OCI-LY1 (cell line): ENCODE measurements around the gene SRRD.

Experiments
- H2AFZ ChIP-seq: fragments of 200-600 bp; sonication (generic), shearing (Covaris generic); 2 replicates; pipeline ENCODE4 v1.6.0; 2014; ENCODE audit warnings: antibody characterized with exemption, mild to moderate bottlenecking, low read length
- H3F3A ChIP-seq: fragments of 200-600 bp; sonication (generic), shearing (Covaris generic); 2 replicates; pipeline ENCODE4 v1.6.0; 2014; ENCODE audit warnings: mild to moderate bottlenecking, antibody characterized with exemption, low read length, moderate library complexity; ENCODE audit not compliant: insufficient read depth
- H3K27ac ChIP-seq: fragments of 200-600 bp; sonication (generic); 2 replicates; pipeline ENCODE4 v1.5.1; 2014; ENCODE audit warnings: low read length, mixed run types, mild to moderate bottlenecking, low read depth; ENCODE audit not compliant: poor library complexity, severe bottlenecking
- H3K27me3 ChIP-seq: fragments of 200-600 bp; sonication (generic); 2 replicates; pipeline ENCODE4 v1.6.0; 2014; ENCODE audit warnings: antibody characterized with exemption, mild to moderate bottlenecking, low read length, moderate library complexity; ENCODE audit not compliant: insufficient read depth
- H3K36me3 ChIP-seq: fragments of 200-600 bp; sonication (generic); 2 replicates; pipeline ENCODE4 v1.6.1; 2014; ENCODE audit warnings: mild to moderate bottlenecking, antibody characterized with exemption, low read length, moderate library complexity, mixed read lengths; ENCODE audit not compliant: insufficient read depth
- H3K4me1 ChIP-seq: fragments of 200-600 bp; sonication (generic); 2 replicates; pipeline ENCODE4 v1.5.1; 2014; ENCODE audit warnings: mild to moderate bottlenecking, low read length, moderate library complexity; ENCODE audit not compliant: insufficient read depth, severe bottlenecking
- H3K4me2 ChIP-seq: fragments of 200-600 bp; sonication (generic), shearing (Covaris generic); 2 replicates; pipeline ENCODE4 v1.6.1; 2014; ENCODE audit warnings: low read length
- H3K4me3 ChIP-seq: fragments of 200-600 bp; sonication (generic); 2 replicates; pipeline ENCODE4 v1.5.1; 2014; ENCODE audit warnings: low read length, low read depth, mild to moderate bottlenecking, mixed read lengths; ENCODE audit not compliant: poor library complexity, severe bottlenecking
- H3K79me2 ChIP-seq: fragments of 200-600 bp; shearing (Covaris generic); 2 replicates; pipeline ENCODE4 v1.6.1; 2016; ENCODE audit warnings: mixed run types, low read length, mixed read lengths; ENCODE audit not compliant: insufficient read depth
- H3K9ac ChIP-seq: fragments of 200-600 bp; sonication (generic), shearing (Covaris generic); 2 replicates; pipeline ENCODE4 v1.6.1; 2014; ENCODE audit warnings: mild to moderate bottlenecking, low read length, mixed read lengths
- H3K9me2 ChIP-seq: fragments of 200-600 bp; sonication (generic), shearing (Covaris generic); 2 replicates; pipeline ENCODE4 v1.6.1; 2014; ENCODE audit warnings: low read depth, mild to moderate bottlenecking, low read length, mixed read lengths
- H3K9me3 ChIP-seq: fragments of 200-600 bp; shearing (Covaris generic); 2 replicates; pipeline ENCODE4 v1.6.1; 2014; ENCODE audit warnings: low read length, mixed read lengths
- H4K20me1 ChIP-seq: fragments of 200-600 bp; sonication (generic), shearing (Covaris generic); 2 replicates; pipeline ENCODE4 v1.6.0; 2016; ENCODE audit warnings: mild to moderate bottlenecking, low read length; ENCODE audit not compliant: insufficient read depth
- CTCF ChIP-seq: fragments of 200-600 bp; sonication (generic), shearing (Covaris generic); IDR thresholded peaks from 2 replicates; pipeline ENCODE4 v1.5.1; 2017; ENCODE audit warnings: mild to moderate bottlenecking, antibody characterized with exemption, low read length, moderate library complexity, mixed read lengths
- EZH2 ChIP-seq: fragments of 200-600 bp; sonication (generic), shearing (Covaris generic); IDR thresholded peaks from 2 replicates; pipeline ENCODE4 v1.8.0; 2017; ENCODE audit warnings: borderline replicate concordance, mixed run types, mild to moderate bottlenecking, antibody characterized with exemption, low read length, moderate library complexity, mixed read lengths

SRRD gene

DNA sequence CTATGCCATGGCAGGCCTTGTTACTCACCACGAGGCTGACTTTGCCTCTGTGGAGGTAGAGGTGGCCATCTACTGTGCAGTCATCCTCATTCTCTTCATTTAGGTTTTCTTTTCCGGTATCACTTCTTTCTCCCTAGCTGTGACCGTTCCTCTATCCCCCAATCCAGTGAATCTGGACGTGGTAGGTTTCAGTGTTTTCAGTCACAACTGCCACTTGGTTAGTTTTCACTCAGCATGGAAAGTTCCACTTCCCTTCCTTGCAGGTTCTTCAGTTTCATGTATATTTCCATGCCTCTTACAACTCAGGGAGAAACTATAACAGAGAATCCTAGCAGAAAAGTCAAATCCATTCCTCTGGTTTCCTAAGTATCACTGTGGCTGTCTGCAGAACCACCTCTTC, 2.0 kb upstream of the SRRD start:
- Histone ChIP-seq H3K4me2 (peak overlapping the region; percentile 86), H3K36me3 (peaks cover 34% of the 10 kb centered on the region; the same call in 1 of the 2 replicates), H3K9me3 (no peaks in the 10 kb centered on the region), H4K20me1 (no peaks in the 10 kb centered on the region), H3K4me3 (peak overlapping the region; percentile 88), H3K9me2 (no peaks in the 10 kb centered on the region), H2AFZ (no peak overlapping the region), H3K27ac (peak overlapping the region; percentile 94), H3K79me2 (peaks cover 59% of the 10 kb centered on the region), H3K27me3 (no peaks in the 10 kb centered on the region), H3K4me1 (peaks cover 82% of the 10 kb centered on the region), H3K9ac (peak overlapping the region; percentile 90), H3F3A (peaks cover 8% of the 10 kb centered on the region; the same call in 1 of the 2 replicates)
- TF ChIP-seq EZH2, result no peak

- H3K4me2 ChIP-seq, result peak overlapping the region; percentile 86
- peaks cover 8% of the 10 kb centered on the region; the same call in 1 of the 2 replicates for H3F3A ChIP-seq
- peak overlapping the region; percentile 90 for H3K9ac ChIP-seq
- no peaks in the 10 kb centered on the region for H3K27me3 ChIP-seq
- peak overlapping the region; percentile 94 for H3K27ac ChIP-seq
- no peak overlapping the region for H2AFZ ChIP-seq
- H3K4me1 ChIP-seq, result peaks cover 86% of the 10 kb centered on the region
- peaks cover 30% of the 10 kb centered on the region; the same call in 1 of the 2 replicates for H3K36me3 ChIP-seq
- no peak for TF ChIP-seq CTCF
- no peak for TF ChIP-seq EZH2
- H3K79me2 ChIP-seq, result peaks cover 60% of the 10 kb centered on the region
- no peaks in the 10 kb centered on the region for H4K20me1 ChIP-seq
- H3K9me2 ChIP-seq, result no peaks in the 10 kb centered on the region
- H3K9me3 ChIP-seq, result no peaks in the 10 kb centered on the region
- H3K4me3 ChIP-seq, result peak overlapping the region; percentile 88
Measured at GRCh38 chr22:26482161-26482560, 1.5 kb upstream of the SRRD start.

DNA sequence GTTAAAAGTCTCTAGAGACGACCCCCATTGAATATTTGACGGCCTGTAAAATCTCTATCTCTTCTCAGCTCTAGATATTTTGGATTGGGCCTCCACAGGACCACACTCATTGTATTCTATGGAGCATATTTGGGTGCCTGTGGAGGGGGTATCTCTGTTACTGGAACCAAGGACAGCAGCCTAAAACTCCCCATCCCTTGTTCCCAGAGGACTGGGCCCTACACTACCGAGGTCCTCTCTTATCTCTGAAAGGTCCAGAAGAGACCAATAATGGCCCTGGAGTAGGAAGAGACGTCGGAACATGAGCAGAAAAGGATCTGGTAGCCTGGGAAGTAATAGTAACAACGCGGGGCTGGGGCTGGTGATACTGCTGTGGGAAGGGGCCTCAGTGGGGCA, 636 bp upstream of the SRRD start:
- H3K4me1 ChIP-seq, result peaks cover 86% of the 10 kb centered on the region
- H4K20me1 ChIP-seq, result no peaks in the 10 kb centered on the region
- H2AFZ ChIP-seq, result no peak overlapping the region
- H3F3A ChIP-seq, result peaks cover 8% of the 10 kb centered on the region; the same call in 1 of the 2 replicates
- TF ChIP-seq CTCF (no peak), EZH2 (no peak)
- H3K27ac ChIP-seq, result peak overlapping the region; percentile 94
- H3K9me2 ChIP-seq, result no peaks in the 10 kb centered on the region
- H3K79me2 ChIP-seq, result peaks cover 60% of the 10 kb centered on the region
- H3K9me3 ChIP-seq, result no peaks in the 10 kb centered on the region
- peak overlapping the region; percentile 90 for H3K9ac ChIP-seq
- H3K4me3 ChIP-seq, result peak overlapping the region; percentile 88
- no peaks in the 10 kb centered on the region for H3K27me3 ChIP-seq
- peaks cover 30% of the 10 kb centered on the region; the same call in 1 of the 2 replicates for H3K36me3 ChIP-seq
- H3K4me2 ChIP-seq, result peak overlapping the region; percentile 86

GRCh38 chr22:26484360-26484706, 656 bp downstream of the SRRD start:
- Histone ChIP-seq H3K9me2 (no peaks in the 10 kb centered on the region), H3K4me2 (peak overlapping the region; percentile 86), H3K9ac (peak overlapping the region; percentile 90), H3K9me3 (no peaks in the 10 kb centered on the region), H3F3A (peaks cover 8% of the 10 kb centered on the region; the same call in 1 of the 2 replicates), H3K36me3 (peaks cover 37% of the 10 kb centered on the region), H3K79me2 (peaks cover 51% of the 10 kb centered on the region), H3K27ac (peak overlapping the region; percentile 95), H3K4me1 (peaks cover 88% of the 10 kb centered on the region), H3K4me3 (peak overlapping the region; percentile 88), H2AFZ (no peak overlapping the region), H4K20me1 (no peaks in the 10 kb centered on the region), H3K27me3 (no peaks in the 10 kb centered on the region)
- TF ChIP-seq EZH2 (no peak), CTCF (no peak)
